ENCODE measurements around the gene KIRREL3. TPM values are rescaled to one million over a fixed set of nuclear protein-coding genes. Genes with fewer than 3 reads are reported as not detected.

KIRREL3 gene
- polyA plus RNA-seq, 1 donor: 0.80 TPM

GRCh38 chr11:126634963-126635362 is 365.6 kb downstream of the KIRREL3 start:
- no peak for DNase-seq (ENCODE audit: low read depth)

DNA sequence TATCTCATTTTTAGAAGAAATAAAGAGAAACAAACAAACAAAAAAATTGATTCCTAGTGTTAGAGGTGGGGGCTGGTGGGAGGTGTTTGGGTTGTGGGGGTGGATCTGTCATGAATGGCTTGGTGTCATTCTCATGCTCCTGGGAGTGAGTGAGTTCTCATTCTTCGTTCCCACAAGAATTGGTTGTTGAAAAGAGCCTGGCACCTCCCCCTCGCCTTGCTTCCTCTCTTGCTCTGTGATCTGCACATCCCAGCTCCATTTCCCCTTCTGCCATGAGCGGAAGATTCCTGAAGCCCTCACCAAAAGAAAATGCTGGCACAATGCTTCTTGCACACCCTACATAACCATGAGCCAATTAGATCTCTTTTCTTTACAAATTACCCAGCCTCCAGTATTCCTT is 367.2 kb downstream of the KIRREL3 start:
- DNase-seq (ENCODE audit: low read depth): no peak

DNA sequence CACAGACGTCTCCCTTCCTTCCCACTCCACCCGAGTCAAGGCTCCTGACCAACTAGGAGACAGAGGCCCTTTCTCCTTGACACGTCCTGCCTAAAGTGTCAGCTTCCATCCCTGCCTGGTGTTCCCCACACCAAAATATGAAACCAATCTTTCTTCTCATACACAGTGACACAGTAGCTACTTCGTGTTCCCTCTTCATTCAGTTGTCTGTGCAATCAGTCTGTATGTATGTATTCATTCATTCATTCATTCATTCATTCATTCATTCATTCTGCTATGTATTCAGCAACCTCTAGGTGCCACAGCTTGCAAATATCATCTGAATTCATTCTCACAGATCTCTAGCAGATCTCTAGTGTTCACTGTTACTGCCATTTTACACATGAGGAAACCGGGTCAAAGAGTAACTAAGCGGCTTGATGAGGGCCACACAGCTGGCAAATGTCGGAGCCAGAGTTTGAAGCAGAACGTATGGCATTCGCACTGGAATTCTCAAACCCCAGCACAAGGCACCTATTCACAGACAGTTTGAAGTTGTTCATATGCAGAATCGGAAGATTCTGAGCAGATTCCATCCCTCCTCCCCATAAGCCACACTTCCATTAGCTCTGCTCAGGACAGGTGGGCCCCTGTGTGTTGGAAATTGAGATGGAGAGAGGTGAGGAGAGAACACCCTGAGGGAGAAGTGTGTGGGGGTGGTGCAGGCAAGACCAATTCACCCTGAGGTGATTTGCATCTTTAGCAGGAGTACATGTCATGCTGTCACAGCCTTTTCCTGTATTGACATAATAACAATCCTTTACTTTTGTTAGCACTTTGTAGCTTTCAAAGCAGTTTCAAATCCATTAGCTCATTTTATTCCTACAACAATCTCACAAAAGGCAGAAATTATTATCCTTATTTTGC is 369.4 kb downstream of the KIRREL3 start:
- no peak for DNase-seq (ENCODE audit: low read depth)

DNA sequence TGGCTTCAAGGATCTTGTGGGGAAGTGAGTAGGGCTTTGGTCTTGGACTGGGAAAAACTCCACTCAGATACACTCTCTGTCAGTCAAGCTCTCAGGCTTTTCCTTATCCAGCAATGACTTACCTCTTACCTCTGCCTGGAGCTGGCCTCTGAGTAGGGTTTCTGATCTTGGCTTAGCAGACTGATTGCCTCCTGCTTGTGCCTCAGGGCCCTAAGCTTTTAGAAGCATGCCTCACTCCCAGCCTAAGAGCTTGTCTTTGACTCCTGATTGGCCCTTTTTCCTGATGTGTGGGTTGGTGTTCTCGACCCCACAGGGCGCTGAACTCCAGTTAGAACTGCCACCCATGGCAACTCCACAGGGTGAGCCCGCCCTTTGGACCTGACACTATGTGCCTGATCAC is 370.1 kb downstream of the KIRREL3 start:
- no peak for DNase-seq (ENCODE audit: low read depth)

- DNase-seq (ENCODE audit: low read depth): no peak
These were observed 371.6 kb downstream of the KIRREL3 start for GRCh38 chr11:126628790-126629621.

- no peak for DNase-seq (ENCODE audit: low read depth)
These were observed 372.1 kb downstream of the KIRREL3 start for GRCh38 chr11:126628450-126628789.

- DNase-seq (ENCODE audit: low read depth): no peak
These were observed 373.1 kb downstream of the KIRREL3 start for GRCh38 chr11:126627421-126627820.

DNA sequence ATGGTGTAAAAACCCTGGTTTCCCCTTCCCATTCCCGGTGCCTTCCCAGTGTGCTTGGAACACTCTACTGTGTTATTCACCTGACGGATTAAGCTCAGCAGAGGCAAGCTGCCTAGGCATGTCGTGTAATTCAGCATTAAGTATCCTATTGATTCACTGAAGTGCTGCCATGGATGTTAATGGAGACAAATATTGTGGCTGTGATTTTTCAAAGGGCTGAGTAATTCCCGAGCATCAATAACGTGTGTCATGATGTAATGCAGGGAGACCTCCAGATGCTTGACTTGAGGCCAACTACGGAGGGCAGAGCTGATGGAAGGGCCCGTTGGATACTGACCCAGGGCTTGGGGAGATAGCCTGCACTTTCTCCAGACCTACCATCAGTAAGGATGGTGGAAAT is 376.1 kb downstream of the KIRREL3 start:
- no peak for DNase-seq (ENCODE audit: low read depth)

DNA sequence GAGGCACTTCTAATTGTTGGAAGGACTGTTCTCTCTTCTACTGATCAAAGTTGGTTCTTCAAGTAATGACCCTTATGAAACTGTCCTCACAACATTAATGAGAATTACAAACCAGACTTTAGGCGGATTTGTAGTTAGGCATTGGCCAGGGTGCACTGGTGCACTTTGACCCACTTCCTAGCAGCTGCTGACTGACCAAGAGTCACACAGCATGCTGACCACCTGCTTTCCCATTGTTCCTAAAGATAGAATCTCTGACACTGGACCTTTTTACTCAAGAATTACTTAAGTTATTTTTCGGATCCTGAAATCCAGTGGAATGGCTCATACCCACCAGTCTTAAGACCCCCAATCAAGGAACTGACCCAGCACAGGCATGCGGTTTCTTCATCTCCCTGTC is 381.1 kb downstream of the KIRREL3 start:
- no peak for DNase-seq (ENCODE audit: low read depth)

DNA sequence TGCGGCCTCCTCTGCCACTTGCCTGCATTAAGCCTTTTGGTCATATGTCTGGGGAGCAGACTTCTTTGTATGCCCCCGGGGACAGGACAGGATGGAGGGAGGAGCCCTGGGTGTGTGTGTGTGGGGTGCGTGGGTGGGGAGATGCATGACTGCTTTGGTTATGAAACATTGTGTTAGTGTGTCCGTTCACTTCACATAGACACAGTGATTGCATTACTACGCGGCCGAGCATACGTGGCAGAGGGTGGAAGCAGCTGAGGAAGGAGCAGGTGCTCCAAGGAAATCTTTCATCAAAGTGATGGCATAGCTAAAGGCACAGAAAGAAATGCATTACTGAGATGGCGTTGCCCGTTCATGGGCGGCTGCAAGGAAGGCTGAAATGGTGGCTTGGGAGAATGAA is 384.7 kb downstream of the KIRREL3 start:
- no peak for DNase-seq (ENCODE audit: low read depth)

DNA sequence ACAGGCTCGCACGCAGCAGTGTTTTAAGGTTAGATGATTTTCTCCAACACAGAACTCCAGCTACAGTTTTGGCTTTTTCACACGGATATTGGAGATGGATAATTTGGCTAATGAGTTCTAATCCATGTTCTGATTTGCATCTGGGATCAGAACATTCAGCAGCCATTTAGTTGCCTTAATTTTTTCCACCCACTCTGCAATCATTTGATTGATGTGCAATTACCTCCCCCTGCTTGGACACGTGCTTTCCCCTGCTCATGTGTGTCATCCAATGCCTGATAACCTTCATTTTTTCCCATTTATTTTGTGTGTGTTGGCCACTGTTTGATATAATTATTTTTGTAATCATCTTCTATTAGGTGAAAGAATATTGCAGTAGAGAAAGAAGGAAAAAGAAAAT is 387.3 kb downstream of the KIRREL3 start:
- DNase-seq (ENCODE audit: low read depth): no peak

- DNase-seq (ENCODE audit: low read depth): no peak
These were observed 387.9 kb downstream of the KIRREL3 start for GRCh38 chr11:126612671-126613070.

DNA sequence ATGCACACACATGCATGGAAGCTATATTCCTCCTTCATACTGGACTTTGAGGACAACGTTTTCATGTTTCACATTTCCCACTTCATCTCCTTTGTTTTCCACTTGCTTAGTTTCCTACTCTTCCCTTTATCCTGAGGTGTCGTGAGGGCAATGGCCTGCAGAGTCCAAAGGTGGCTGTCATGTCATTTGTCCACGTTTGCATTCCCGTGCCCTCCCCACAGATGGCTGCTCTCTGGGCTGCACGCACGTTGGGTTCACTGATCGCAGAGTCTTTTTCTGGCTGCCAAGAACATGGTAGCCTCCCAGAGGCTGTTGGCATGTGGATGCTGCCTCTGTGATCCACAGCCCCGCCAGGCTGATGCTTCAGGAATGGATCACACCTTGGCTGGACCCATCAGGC is 389.1 kb downstream of the KIRREL3 start:
- DNase-seq (ENCODE audit: low read depth): no peak

- no peak for DNase-seq (ENCODE audit: low read depth)
These were observed 391.9 kb downstream of the KIRREL3 start for GRCh38 chr11:126608658-126609057.

GRCh38 chr11:126607776-126608541 is 392.6 kb downstream of the KIRREL3 start:
- no peak for DNase-seq (ENCODE audit: low read depth)

- peak; percentile 41 for DNase-seq (ENCODE audit: low read depth)
These were observed 393.2 kb downstream of the KIRREL3 start for GRCh38 chr11:126607374-126607773.

DNA sequence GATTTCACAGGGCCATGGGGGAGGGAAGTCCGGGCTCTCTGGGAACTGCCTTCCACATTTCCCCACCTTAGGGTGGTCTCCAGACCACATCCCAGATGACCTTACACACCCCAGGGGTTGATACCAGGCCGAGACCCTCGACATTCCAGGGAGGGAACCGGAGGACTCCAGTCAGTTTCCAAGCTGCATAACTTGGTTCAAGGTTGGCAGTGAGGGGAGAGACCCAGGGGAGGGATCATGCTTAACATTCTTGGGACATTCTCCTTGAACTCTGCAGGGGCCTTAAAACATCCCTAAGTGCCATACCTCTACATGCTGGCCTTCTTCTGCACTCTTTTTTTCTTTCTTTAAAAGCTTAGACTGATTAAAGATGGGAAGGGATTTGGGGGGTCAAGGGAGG is 394.1 kb downstream of the KIRREL3 start:
- DNase-seq (ENCODE audit: low read depth): no peak

DNA sequence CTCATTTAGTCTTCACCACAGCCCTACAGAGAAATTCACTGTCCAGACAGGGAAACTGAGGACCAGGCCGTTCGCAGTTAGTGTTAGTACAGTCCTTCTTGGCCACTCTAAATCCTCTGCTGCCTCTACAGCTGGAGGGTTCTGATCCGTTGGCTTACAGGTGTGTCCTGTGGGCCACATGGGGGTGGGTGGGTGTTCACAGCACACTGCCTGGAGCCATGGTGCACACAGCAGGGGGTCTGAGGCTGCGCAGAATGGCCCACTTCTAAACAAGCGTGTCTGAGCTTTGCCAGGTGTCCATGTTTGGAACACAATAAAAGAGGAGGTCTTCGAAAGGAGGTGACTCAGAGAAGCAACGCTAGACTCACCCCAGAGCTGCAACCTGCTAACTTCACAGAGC is 396.1 kb downstream of the KIRREL3 start:
- DNase-seq (ENCODE audit: low read depth): no peak

DNA sequence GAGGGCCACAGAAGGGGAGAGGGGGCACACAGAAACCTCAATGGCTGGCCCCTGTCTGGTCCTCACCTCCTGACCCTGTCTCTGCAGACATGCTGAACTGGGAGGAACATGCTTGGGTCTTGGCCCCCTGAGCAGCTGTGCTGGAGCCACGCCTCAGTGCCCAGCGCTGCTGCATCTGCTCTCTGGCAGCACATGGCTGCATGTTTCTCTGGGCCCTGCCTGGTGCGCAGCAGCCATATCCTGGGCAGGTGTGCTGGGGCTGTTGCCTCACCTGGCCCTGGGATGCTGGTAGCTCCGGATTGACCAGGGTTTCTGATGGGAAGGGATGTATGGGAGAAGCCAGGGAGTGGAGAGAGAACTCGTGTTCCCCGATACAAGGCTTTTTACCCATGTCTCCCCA is 397.1 kb downstream of the KIRREL3 start:
- DNase-seq (ENCODE audit: low read depth): no peak

- no peak for DNase-seq (ENCODE audit: low read depth)
These were observed 397.6 kb downstream of the KIRREL3 start for GRCh38 chr11:126602993-126603392.

- no peak for DNase-seq (ENCODE audit: low read depth)
These were observed 398.1 kb downstream of the KIRREL3 start for GRCh38 chr11:126602349-126602940.
